ENCODE results near the gene NCLN.
"Not testable (repeated sequence)": the region's sequence is repeated elsewhere in the genome, so short reads cannot be mapped to it uniquely, and the experiment has no call there.

Gene NCLN

GRCh38 chr19:3231288-3231687, 45.6 kb downstream of the NCLN start:
- no peak for DNase-seq

- no peak for DNase-seq
Measured at GRCh38 chr19:3233116-3233515, 47.4 kb downstream of the NCLN start.

- no peak for DNase-seq
Measured at GRCh38 chr19:3233831-3234230, 48.1 kb downstream of the NCLN start.

- DNase-seq: no peak
Measured at GRCh38 chr19:3234800-3235199, 49.1 kb downstream of the NCLN start.

GRCh38 chr19:3235604-3236003, 49.9 kb downstream of the NCLN start:
- not testable (repeated sequence) for DNase-seq

- DNase-seq: no peak
Measured at GRCh38 chr19:3236272-3236671, 50.5 kb downstream of the NCLN start.

GRCh38 chr19:3238066-3238561, 52.4 kb downstream of the NCLN start:
- DNase-seq: no peak

- DNase-seq: no peak
Measured at GRCh38 chr19:3239367-3239766, 53.6 kb downstream of the NCLN start.

GRCh38 chr19:3243819-3244700, 58.3 kb downstream of the NCLN start:
- DNase-seq: no peak

- no peak for DNase-seq
Measured at GRCh38 chr19:3245050-3245449, 59.3 kb downstream of the NCLN start.

GRCh38 chr19:3248728-3249326, 63.1 kb downstream of the NCLN start:
- no peak for DNase-seq

- DNase-seq: no peak
Measured at GRCh38 chr19:3249408-3249807, 63.7 kb downstream of the NCLN start.

- no peak for DNase-seq
Measured at GRCh38 chr19:3250675-3251074, 64.9 kb downstream of the NCLN start.

- DNase-seq: no peak
Measured at GRCh38 chr19:3251229-3251628, 65.5 kb downstream of the NCLN start.

- DNase-seq: no peak
Measured at GRCh38 chr19:3252650-3253049, 66.9 kb downstream of the NCLN start.

GRCh38 chr19:3253270-3253669, 67.5 kb downstream of the NCLN start:
- DNase-seq: no peak

GRCh38 chr19:3254520-3254919, 68.8 kb downstream of the NCLN start:
- no peak for DNase-seq

- no peak for DNase-seq
Measured at GRCh38 chr19:3257071-3257470, 71.3 kb downstream of the NCLN start.
